Kasumi-1 (cell line): ENCODE measurements around the gene NRG3.

Experiments used
- DNase-seq, 2 experiments: peaks; one replicate each; lab custom pipeline; 2025; lab: John Stamatoyannopoulos, UW

Gene NRG3

GRCh38 chr10:82391971-82392370 lies 517.0 kb downstream of the NRG3 start:
- no peak for DNase-seq

DNA sequence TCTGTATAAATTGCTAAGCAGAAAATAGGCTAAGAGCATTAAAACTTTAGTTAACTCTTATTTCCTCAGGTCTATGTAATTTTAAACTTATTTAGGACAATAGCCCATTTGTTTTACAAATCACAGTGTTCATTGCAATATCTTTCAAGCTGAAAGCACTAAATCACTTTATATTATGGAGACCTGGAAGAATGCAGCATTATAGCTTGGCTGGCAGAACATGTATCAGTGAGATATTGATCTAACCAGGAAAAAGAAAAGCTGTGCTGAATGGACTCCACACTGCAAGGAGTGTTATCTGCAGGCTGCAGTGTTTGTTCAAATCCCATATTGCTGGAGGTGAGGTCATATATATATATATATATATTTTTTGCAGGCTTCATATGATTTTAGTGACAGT lies 517.5 kb downstream of the NRG3 start:
- DNase-seq = no peak

DNA sequence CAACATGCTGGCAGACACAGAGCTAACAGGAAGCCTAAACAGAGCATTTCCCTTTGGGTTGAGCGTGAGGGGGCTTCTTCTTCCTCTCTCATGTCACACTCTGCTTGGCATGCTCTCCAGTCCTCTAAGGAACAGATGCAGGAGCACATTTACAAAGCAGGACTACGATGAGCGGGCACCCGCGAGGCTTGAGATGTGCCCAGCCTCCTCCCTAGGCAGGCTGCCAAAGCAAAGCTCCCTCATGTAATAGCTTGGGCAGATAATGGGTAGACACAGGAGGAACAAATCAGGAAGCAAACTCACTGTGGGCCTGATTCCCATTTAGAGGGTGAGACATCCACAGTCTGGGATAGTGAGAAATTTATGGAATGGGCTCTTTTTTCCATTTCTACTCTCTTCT lies 519.1 kb downstream of the NRG3 start:
- no peak for DNase-seq

GRCh38 chr10:82394987-82395386 lies 520.0 kb downstream of the NRG3 start:
- DNase-seq = no peak

- no peak for DNase-seq
These were observed 521.9 kb downstream of the NRG3 start for GRCh38 chr10:82396886-82397285.

- DNase-seq = no peak
These were observed 522.9 kb downstream of the NRG3 start for GRCh38 chr10:82397854-82398253.

- no peak for DNase-seq
These were observed 524.9 kb downstream of the NRG3 start for GRCh38 chr10:82399850-82400249.

GRCh38 chr10:82400841-82401240 lies 525.8 kb downstream of the NRG3 start:
- no peak for DNase-seq

DNA sequence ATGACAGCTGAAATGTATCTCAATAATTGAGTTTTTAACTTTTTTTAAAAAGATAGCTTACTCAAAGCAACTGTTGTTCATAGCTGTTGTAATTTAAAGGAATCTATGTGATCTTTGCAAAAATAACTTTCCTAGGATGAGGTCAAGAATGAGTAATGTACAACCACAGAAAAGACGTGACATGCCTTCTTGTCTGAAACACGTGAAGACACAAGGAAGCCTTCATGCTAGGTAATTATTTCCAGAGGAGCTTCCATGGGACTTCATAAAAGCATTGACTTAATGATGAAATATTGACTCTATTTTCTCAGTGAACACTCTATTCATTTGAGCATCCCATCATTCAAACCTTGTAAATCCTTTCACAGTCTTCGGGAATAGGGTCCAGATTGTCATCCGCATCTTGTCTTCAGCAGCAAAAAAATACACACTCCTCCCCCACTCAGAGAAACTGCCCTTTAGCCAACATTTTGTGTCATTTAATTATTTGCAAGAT lies 528.0 kb downstream of the NRG3 start:
- no peak for DNase-seq

DNA sequence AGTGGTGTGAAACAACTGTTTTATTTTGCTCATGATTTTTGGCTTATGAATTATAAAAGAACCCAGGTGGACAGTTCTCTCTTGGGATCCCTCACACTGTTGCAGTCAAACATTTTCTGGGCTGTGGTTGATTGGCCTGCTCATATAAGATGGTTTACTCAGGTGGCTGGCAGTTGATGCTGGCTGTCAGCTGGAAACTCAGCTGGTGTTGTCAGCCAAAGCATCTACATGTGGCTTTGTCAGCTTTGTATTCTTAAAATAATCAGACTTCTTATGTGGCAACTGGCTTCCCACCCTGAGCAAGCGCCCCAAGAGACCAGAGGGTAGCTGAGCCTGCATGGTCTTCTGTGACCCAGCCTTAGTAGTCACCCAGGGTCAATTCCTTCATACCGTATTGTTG lies 534.7 kb downstream of the NRG3 start:
- no peak for DNase-seq

DNA sequence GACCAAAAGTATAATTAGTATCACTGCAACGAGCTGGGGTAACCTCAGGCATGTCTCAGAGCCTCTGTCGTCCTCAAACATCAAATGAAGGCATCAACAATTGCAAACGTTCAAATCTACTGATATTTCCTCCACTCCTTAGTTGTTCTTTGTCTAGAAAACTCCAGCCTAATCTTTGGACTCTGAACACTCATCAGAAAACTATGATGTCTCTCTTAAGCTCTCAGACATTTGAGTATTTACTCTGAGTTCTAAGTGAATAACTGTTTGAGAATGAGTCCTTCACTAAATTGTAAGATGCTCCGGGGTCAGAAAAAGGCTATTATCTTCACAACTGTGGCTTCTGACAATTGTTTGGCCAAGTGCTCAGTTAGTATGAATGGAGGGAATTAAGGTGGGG lies 536.4 kb downstream of the NRG3 start:
- no peak for DNase-seq

GRCh38 chr10:82420001-82420400 lies 545.0 kb downstream of the NRG3 start:
- DNase-seq = no peak

- no peak for DNase-seq
These were observed 554.3 kb downstream of the NRG3 start for GRCh38 chr10:82429302-82429701.

- DNase-seq = no peak
These were observed 563.3 kb downstream of the NRG3 start for GRCh38 chr10:82438277-82438676.

DNA sequence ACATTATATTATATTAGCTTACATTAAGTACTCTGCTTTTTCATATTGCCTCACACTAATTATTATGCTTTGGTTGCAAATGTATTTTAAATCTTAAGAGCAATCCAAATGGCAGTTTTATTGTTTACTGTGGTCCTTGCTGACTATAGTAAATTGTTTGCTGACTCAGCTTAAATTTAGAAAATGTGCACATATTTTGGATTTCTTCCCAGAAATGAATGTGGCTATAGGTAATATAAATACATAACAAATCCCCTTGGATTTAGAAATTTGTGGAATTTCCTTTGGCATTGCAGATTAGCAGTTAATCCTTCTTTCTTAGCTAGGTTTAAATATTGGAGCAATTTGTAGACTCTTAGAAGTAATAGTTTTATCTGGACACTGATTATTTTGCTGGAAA lies 565.8 kb downstream of the NRG3 start:
- no peak for DNase-seq

GRCh38 chr10:82452046-82452445 lies 577.1 kb downstream of the NRG3 start:
- no peak for DNase-seq

GRCh38 chr10:82452676-82453075 lies 577.7 kb downstream of the NRG3 start:
- no peak for DNase-seq

DNA sequence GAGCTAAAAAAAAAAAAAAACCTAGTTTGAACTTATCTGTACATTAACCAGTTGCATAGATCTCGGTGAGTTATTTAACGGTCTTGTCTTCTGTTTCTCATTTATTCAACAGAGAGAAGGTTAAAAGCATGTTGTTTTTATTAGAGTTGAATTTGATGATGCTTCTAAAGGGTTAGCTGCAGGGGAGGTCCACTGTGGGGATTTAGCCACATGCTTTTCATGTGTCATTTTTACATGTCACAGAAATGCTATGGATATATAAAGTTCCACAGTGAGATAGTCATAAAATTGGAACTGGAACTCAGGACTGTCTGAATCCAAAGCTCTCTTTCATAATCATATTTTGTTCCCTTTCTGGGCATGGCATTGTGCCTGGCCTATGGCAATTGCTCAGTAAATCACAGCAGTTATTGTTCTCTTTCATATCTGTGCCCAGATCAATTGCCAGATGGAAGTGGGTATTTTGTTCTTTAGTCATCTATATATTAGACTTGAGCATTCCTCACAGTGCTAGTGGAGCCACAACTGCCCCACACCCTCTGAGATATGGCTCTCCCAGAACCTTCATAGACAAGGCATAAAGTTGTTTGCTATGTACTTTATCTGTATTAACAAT lies 578.8 kb downstream of the NRG3 start:
- DNase-seq = no peak

DNA sequence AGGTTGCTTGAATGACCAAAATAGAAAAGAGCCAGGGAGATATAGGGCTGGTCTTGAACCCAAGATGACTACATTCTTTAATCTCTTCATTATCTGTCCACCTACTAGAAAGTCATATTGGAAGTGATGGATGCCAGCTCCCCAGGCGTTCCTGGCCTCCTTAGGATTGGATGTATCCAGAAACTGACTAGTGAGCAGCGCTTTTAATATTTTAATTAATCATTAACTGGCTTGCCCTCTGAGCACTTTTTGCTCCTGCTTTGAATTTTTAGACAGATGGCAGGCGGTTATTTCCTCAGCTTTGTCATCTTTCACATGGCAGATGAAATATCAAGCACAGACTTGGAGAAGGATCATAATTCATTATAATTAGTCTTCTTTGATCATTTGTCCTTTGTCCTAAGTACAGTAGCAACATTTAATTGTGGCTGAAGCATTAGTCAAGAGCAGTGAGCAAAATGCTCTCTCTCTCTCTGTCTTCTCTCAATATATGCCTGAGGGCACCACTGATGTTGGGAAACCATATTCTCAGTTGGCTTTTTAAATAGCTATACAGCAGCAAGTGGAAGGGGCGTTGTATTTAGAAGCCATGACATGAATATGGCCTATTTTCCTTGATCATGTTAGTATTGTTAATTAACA lies 588.0 kb downstream of the NRG3 start:
- no peak for DNase-seq

DNA sequence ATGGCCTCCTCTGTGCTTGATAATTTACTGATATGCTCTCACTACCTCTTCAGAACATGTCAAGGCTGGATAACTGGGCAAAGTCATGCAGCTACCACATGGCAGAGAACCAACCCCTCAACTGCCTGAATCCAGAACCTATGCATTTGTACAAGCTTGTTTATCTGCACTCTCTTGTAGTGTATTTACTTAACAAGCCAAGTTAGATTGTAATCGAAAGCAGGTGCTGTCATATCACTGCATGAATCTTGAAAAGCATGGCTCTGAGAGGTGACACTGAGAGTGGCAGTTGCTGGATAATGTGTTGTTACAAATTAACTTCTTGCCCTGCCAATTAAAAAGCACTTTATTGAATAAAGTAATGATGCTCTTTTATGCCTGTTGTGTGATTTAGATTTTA lies 588.6 kb downstream of the NRG3 start:
- no peak for DNase-seq

- DNase-seq = no peak
These were observed 589.3 kb downstream of the NRG3 start for GRCh38 chr10:82464191-82464818.

DNA sequence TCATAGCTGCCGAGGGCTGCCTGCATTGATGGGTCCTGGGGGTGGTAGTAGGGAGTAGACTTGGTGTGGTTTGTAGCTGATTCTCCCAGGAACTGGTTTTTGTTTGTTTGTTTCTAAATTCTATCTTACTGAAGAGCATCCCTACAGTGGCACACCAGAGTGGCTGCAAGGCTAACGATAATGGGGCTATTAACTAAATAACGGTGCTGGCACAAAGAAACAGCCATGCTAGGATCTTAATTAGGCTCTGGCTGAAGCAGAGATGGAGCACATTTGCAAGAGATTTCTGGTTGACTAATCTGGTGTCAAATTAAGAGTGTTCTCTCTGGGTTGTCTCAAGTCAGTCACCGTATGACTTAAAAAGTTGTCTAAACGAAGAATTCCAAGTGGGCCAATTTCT lies 590.0 kb downstream of the NRG3 start:
- no peak for DNase-seq

DNA sequence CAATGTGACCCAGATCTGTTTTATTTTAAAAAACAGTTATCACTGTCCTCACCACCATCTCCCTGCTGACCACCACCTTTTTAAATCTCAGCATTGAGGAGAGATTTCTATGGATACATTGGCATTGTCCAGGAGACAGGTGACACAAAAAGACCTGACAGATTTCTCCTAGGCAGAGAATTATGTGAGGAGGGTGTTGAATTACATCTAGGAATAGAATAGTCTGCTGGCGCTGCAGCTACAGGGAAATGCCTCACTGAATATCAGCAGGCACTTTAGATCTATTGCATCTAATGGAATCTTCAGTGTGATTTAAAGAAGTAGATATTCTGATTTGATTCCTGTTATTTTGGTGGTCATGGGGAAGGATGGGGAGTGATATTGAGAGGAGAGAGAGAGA lies 593.5 kb downstream of the NRG3 start:
- DNase-seq = no peak
